T47D (cell line): ENCODE measurements around the gene RLN1.
"Not testable (repeated sequence)": the region's sequence is repeated elsewhere in the genome, so short reads cannot be mapped to it uniquely, and the experiment has no call there.

Experiments
- DNase-seq, 2 experiments: peaks; one replicate each; pipeline versions ENCODE4 v3.0.0 to v3.0.0-alpha.2; 2011 to 2012; ENCODE audit warnings: low read depth in 1 of 2, low spot score in 1 of 2
- JUND ChIP-seq: IDR thresholded peaks from 2 replicates; pipeline ENCODE4 v1.6.1; 2012; ENCODE audit warnings: low read depth
- in situ Hi-C: cut with HindIII; loops from 2 replicates; pipeline ENCODE4 v1.10.0; 2016; ENCODE audit warnings: low sequenced_read_pairs, low pct_unique_long_range_greater_than_20kb

Gene RLN1

DNA sequence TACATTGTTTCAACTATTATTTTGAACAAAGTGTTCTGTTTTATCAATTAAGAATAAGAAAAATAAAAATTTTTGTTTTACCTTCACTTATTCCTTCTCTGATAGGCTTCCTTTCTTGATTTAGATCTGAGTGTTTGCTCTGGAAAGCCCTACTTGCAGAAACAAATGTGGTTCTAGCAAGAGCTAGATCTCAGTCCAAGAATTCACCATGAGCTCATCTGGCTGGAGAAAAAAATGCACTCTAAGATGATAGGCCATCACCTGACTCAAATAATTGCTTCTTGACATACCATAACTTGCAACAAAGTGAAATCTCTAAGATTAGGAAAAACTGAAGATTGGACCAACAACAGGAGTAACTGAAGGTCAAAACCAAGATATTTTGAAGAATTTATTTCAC is 28.8 kb downstream of the RLN1 start:
- DNase-seq: no peak
- in situ Hi-C loops: no loop called here
- TF ChIP-seq JUND: no peak

DNA sequence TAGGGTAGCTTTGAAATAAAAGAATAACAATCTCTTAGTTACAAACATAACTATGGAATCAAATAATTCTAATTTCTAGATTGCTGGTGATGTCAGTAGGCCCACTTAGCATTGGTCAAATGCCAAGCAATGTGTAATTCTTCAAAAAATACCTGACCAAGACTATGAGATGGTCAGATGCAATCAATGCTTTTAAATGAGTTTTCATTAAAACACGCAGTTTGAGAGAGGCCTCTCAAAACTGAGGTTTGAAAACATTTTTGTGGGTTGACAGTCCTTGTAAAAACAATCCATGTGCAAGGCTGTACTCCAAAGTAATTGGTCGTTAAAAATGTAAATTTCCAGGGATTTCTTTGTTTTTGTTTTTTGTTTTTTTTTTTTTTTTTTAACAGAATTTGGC is 33.9 kb downstream of the RLN1 start:
- no peak for TF ChIP-seq JUND
- in situ Hi-C loops: no loop called here
- DNase-seq: no peak

DNA sequence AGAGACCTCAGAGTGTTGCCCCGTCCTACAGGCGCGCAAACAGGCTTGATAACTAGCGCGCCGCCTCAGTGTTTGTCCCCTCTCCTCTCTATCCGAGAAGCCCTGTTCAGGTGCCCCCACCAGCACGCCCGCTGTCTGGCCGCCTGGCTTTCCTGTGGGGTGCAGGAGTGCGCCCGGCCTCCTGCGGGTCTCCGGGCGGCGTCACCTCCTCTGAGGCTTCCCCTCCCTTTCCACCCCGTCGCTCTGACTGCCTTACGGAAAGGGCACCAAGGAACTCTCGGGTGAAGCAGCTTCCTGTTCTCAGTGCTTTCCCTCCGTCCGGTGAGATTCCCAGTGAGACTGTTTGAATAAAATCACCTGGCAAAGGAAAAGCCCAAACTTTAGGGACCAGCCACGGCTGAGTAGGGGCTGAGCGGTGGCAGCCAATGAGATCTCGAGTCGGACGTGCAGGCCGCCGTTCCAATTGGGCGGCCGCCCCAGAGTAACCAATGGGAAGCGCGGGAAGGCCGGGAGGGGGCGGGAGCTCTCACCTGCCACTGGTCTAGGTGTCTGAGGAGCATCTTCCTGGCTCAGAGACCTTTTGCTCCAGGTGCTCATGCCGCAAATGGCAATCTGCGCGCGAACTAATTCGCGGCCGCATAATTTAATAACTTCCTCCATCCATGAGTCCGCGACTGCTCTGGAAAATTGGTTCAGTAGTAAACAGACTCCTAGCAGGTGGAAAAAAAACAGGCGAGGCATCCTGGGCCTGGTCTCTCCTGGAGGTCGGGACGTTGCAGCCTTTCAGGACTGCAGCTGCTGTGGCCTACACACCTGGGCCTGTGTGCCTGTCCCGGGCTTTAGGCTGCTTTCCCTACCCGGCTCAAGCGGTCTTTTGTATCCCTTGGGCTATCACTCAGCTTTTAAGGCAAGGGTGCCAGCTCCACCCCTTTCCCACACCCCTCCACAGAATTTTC is 35.6 kb downstream of the RLN1 start, which contains the start of gene RLN2:
TSS of gene RLN2 (minus strand) at position 877 of the 956 bp plus-strand sequence. CDS start at position 741, 136 bp downstream.
- peak in 1 of 2 experiments; percentile 10 for DNase-seq
- in situ Hi-C loops: not testable (repeated sequence)

DNA sequence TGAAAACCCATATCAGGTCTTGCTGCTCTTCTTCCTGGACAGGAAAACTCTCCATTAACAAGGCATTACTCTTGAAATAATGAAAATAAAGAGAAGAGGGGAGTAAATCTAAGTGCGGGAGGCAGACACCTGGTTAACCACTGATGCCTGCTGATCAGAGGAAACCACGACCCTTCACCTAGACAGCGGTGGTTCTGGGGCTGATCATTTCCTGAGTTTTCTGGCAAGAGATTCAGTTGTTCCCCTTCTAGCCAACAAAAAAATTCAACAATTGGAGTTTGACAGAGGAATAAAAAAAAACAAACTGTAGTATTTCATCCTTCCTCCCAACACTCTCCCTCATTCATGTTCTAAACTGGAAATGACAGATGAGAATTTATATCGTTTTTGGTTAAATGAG is 38.1 kb downstream of the RLN1 start:
- in situ Hi-C loops: no loop called here
- DNase-seq: no peak
- no peak for TF ChIP-seq JUND

DNA sequence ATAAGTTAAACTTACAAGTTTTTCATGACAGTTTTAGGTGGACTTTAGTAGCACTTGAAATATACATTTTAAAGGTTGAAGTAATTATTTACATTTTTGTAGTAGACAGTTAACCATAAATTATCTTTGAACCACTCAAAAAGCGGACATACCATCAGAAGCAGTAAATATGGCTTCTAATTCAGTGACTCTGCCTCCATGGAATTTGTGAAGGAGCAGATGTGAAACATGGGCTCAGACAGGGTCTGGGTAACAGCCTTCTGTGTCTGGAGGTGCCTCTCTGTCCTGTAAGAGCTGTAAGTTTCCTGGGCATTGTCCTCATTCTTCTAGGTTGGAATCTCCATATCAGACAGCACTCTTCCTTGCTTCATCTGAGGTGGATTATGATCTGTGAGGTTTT is 47.5 kb downstream of the RLN1 start:
- DNase-seq: no peak
- no peak for TF ChIP-seq JUND
- in situ Hi-C loops: no loop called here

DNA sequence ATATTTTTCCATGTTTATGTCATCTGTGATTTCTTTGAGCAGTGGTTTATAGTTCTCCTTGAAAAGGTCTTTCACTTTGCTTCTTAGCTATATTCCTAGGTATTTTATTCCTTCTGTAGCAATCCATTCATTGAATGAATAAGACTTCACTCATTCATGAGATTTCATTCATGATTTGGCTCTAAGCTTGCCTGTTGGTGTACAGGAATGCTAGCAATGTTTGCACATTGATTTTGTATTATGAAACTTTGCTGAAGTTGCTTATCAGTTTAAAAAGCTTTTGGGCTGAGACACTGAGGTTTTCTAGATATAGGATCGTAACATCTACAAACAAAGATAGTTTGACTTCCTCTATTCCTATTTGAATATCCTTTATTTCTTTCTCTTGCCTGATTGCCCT is 51.1 kb downstream of the RLN1 start:
- peak in 1 of 2 experiments; percentile 24 for DNase-seq
- in situ Hi-C loops: no loop called here

DNA sequence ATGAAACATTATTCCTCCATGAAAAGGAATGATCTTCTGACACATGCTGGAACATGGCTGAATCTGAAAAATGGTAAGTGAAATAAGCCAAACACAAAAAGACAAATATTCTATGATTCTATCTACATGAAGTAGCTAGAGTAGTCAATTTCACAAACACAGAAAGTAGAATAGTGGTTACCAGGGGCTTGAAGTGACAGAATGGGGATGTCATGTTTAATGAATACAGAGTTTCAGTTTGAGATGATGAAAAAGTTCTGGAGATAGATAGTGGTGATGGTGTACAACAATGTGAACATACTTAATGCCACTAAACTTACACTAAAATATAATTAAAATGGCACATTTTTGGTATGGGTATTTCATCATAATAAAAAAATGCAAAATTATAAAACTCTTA is 53.4 kb downstream of the RLN1 start:
- TF ChIP-seq JUND: no peak
- no peak for DNase-seq
- in situ Hi-C loops: no loop called here

More for the DNA sequence above, 51.1 kb downstream of the RLN1 start:
- peak; percentile 34; the same call in 1 of the 2 replicates for TF ChIP-seq JUND
